Stomach (tissue), 4 donors: ENCODE data around the gene CCDC85A.

Experiments used
- POLR2A ChIP-seq, 4 donors: fragments of 450-650 bp; IDR thresholded peaks; one replicate each; pipeline ENCODE4 v1.6.1; 2016; ENCODE audit warnings: antibody characterized with exemption in 4 of 4, control low read depth in 2 of 4, mild to moderate bottlenecking in 1 of 4, moderate library complexity in 1 of 4
- TF ChIP-seq, protein P1 (sequence below), 7 experiments: fragments of 450-650 bp in 4 of 7; fragments of 200-600 bp in 3 of 7; sonication (generic) in 3 of 7; IDR thresholded peaks; one replicate each; pipeline ENCODE4 v1.5.1; 2016 to 2019; ENCODE audit warnings: antibody characterized with exemption in 7 of 7, control low read depth in 2 of 7, mild to moderate bottlenecking in 1 of 7

DNA sequence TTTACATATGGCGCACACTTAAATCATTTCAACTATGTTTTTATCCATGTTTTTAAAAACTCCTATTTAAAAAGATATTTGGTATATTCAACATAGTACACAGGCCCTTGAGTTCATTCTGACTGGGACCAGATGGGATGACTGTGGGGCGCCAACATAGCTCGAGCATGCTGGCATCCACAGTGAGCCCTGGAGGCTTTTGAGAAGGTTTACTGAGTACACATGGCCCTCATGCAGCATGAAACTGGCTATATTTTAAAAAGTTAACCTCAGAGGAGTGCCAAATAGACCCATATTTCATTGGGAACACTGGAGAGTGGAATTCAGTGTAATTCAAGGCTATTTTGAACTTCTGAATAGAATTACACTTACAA, 83.6 kb downstream of the CCDC85A start:
- TF ChIP-seq, protein P1, sequence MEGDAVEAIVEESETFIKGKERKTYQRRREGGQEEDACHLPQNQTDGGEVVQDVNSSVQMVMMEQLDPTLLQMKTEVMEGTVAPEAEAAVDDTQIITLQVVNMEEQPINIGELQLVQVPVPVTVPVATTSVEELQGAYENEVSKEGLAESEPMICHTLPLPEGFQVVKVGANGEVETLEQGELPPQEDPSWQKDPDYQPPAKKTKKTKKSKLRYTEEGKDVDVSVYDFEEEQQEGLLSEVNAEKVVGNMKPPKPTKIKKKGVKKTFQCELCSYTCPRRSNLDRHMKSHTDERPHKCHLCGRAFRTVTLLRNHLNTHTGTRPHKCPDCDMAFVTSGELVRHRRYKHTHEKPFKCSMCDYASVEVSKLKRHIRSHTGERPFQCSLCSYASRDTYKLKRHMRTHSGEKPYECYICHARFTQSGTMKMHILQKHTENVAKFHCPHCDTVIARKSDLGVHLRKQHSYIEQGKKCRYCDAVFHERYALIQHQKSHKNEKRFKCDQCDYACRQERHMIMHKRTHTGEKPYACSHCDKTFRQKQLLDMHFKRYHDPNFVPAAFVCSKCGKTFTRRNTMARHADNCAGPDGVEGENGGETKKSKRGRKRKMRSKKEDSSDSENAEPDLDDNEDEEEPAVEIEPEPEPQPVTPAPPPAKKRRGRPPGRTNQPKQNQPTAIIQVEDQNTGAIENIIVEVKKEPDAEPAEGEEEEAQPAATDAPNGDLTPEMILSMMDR (IDR thresholded peaks at IDR 0.05): no peak
- no peak for TF ChIP-seq POLR2A (IDR thresholded peaks at IDR 0.05)
